Measurements from ENCODE around the gene SLC25A1.
"Not testable (repeated sequence)": the region's sequence is repeated elsewhere in the genome, so short reads cannot be mapped to it uniquely, and the experiment has no call there.

The SLC25A1 gene

GRCh38 chr22:19204640-19205039 is 26.1 kb upstream of the SLC25A1 start:
- DNase-seq: no peak

- no peak for DNase-seq
Observed at GRCh38 chr22:19203834-19204233, 25.3 kb upstream of the SLC25A1 start.

DNA sequence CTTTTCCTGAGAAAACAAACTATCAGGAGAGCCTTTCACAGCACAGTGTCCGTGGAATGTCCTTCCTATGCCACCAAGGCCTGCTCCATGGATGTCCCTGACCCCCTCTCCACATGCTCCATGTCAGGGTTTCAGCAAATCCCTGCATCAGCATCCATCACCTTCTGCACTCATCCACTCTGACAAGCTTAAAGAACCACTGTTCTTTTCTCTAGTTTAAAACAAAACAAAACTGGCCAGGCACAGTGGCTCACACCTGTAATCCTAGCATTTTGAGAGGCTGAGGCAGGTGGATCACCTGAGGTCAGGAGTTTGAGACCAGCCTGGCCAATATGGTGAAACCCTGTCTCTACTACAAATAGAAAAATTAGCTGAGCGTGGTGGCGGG is 24.3 kb upstream of the SLC25A1 start:
- not testable (repeated sequence) for DNase-seq

DNA sequence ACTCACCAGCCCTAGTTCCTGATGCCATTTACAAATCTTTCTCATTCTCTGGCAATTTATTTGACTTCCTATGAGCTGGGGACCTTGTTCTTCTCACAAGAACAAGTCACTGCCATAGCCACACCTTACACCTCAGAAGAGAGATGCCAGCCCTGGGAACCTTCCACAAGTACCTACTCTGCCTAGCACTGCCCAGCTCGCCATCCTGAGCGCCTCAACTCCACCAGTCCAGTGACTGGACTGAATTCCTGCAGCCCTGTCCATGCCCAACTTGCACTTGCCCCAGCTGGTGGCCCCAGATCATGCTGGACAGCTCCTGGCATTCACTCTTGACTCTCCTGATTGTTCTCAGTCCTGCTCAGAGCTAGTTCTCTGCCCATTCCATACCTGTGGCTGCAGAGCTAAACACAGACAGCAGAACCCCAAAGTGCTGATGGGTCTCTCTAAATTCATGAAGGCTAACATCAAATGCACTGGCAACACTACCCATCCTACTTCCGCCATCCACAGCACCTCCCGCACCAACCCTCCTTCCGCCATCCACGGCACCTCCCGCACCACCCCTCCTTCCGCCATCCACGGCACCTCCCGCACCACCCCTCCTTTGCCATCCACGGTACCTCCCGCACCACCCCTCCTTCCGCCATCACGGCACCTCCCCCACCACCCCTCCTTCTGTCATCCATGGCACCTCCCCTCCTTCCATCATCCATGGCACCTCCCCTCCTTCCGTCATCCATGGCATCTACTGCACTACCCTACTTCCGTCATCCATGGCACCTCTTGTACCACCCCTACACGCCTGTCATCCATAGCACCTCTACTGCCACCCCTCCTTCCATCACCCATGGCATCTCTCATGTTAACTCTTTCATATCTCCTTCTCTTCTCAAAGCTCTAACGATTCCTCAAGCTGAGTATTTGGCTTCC is 23.6 kb upstream of the SLC25A1 start:
- no peak for DNase-seq

DNA sequence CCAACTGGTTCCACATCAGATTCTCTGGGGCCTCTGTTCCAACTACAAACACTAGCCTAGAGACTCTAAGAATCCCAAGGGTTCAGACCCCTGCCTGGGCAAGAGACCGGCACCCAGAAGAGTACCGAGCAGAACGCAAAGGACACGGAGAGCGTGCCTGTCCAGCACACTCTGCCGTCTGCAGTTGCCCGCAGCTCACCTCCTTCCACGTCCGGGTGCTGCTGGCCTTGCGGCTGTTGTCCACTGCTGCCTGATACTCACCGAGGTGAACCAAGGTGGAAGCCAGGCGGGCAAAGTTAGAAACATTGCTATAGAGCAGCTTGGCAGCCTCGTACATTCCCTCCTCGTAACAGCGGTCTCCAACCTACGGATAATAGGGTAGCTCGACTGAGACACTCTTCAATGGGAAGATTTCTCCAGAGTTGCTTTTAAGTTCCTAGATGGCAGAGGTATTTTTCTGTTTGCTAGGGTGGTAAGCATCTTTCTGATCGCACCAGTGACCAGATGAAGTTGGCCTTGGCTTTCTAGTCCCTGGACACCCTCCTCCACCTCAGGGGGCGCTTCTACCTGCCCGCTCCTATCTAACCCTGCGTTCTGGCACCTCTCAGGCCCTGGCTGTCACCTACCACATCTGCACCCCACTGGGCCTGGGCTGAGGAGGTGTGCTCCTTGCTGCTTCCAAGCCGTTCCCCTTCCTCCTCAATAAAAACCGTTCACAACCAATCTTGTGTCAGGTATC is 22.8 kb upstream of the SLC25A1 start:
- DNase-seq: no peak

DNA sequence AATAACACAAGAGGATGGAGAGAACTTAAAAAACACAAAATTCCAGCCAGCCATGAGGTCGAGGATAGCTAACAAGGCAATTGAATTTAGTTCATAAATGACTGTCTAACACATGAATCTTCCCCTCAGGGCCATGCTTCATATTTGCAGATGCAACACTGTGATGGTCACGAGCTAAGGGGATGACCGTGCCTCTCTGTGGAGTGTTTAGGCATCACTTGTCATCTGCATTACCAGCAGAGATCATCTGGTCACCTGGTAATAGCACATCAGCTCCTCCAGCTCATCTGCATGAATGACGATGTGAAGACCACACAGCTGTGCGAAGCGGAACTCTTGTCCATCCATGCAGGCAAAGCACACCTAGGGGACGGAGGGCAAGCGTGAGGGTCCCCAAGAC is 20.9 kb upstream of the SLC25A1 start:
- no peak for DNase-seq

DNA sequence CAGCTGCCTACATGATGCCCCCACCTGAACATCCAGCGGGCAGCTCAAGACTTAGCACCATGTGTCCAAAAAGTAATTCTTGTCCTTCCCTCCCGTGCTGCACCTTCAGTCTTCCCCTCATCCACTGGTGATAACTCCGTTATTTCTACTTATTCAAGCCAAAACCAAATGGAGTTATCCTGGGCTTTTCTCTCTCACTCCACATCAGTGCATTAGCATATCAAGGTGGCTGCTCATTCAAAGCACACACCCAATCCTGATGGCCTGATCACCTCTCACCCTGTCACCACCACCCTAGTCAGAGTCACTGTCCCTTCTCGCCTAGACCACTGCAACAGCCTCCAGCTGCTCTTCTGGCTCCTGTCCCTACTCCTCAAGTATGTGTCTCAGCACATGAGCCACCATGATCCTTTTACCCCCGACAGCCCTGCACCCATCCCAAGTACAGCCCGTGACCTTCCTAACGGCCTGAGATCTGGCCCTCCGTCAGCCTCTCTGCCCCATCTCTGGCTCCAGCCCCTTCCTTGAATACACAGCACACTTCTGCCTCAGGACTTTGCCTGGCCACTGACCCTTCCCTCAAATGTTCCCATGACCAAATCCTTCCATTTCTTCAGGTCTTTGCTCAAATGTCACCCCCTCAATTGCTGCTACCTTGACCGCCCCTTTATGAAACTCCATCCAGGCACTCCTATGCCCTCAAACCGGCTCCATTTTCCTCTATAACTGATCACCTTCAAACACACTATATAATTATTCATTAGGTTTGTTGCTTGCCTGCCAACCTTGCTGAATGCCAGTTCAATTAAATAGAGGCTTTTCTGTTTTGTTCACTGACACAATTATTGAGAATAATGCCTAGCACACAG is 19.7 kb upstream of the SLC25A1 start:
- DNase-seq: no peak

DNA sequence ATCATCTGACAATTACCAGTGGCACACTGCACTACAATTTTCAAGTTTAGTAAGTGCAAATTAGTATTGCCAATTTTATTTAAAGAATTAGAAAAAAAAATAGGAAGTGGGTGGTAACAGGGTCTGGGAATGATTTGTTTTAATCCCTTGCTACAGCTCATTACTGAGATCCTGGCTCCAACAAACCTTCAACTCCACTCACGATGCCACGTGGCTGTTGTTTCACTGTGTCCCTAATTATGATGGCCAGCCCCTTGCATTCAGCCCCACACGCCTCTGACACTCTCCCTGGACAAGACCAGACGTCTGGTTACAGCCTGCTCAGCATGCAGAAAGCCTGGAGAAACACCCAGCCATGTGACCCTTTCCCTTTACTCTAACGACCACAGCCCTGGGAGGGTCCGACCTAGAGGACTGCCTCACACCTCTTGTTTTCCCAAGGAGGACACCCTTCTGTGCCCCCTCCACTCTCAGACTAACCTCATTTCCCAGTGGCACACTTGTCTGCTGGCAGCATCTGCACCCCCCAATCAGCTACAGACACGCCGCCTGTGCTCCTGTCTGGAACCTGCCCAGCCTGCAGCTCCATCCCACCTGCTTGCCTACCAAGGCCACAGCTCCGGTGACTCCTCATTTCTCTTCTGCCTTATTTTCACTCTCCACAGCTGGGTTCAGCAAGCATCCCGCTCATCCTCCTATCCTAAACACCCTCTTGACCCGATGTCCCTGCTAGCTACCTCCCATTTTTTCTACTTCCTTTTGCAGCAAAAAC is 18.5 kb upstream of the SLC25A1 start:
- no peak for DNase-seq

DNA sequence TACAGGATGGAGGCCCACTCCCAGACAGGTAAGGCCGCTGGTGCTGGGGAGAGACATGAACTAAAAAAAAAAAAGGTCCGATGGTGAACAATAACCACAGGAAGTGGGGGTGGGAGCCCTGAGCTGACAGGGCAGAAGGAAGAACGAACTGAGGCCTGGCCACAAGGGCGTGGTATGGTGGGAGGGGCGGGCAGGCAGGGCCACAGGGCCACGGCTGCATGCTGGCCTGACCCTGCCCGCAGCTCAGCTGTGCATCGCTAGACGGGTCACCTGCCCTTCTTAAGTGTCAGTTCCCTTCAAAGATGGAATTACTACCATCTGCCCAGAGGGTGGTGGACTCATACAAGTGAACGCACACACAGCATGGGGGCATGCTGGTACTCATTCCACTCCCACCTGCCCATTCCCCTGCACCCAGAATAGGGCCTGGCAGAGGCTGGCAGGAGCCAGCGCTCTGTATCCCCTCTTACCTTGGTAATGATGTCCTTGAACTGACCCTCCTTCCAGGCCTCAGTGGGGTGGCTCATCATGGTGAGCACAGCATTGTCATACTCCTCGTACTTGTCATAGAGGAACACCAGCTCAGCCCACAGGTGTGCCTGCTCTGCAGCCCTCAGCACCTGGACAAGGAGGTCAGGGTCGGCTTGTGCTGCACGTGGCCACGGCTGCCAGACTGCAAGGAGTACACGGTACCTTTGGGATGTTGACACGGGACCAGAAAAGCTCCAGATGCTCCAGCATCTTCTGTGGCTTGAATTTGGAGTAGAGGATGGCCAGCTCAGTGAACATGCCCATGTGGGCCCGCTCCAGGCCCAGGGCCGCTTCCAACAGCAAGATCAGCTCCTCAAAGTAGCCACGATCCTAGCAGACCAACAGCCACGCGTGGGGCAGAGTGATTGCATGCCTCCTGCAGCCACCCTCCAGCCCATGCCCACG is 17.5 kb upstream of the SLC25A1 start:
- DNase-seq: no peak

GRCh38 chr22:19194766-19195536 is 16.4 kb upstream of the SLC25A1 start:
- DNase-seq: no peak

- DNase-seq: no peak
Observed at GRCh38 chr22:19193879-19194278, 15.3 kb upstream of the SLC25A1 start.

GRCh38 chr22:19187716-19188563 is 9.4 kb upstream of the SLC25A1 start:
- DNase-seq: no peak

DNA sequence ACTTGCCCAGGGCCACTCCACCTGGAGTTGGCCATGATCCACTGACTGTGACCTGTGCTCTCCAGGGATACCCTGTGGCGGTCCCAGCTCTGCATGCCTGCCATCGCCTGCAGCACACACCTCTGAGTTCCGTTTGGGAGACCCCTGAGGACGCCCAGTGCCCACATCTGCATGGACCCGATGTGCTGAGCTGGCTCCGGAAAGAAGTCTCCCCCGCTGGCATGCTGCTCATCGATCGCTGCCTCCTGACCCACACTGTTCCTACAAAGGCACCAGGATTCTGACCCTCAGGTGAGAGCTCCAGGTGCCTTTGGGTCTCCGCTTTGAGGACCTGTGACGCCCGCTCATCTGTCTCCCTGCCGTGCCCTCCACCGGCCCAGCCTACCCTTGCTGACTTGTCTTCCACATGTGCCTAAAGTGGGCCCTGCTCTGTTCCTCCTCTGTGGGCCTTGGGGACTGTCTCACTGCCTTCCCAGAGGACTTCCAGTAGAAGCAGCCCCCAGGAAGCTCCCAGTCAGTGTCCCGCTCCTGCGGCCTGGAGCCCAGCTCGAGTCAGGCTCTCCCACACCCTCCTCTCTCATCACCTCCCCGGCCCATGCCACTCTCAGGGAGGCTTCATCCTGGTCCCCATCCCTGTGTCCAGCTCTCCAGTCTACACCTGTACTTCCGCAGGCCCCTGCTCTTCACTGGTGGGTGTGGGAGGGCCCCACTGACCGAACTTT is 5.9 kb upstream of the SLC25A1 start:
- DNase-seq: no peak

GRCh38 chr22:19183216-19183615 is 4.7 kb upstream of the SLC25A1 start:
- DNase-seq: no peak

GRCh38 chr22:19182472-19183157 is 4.1 kb upstream of the SLC25A1 start:
- DNase-seq: no peak

DNA sequence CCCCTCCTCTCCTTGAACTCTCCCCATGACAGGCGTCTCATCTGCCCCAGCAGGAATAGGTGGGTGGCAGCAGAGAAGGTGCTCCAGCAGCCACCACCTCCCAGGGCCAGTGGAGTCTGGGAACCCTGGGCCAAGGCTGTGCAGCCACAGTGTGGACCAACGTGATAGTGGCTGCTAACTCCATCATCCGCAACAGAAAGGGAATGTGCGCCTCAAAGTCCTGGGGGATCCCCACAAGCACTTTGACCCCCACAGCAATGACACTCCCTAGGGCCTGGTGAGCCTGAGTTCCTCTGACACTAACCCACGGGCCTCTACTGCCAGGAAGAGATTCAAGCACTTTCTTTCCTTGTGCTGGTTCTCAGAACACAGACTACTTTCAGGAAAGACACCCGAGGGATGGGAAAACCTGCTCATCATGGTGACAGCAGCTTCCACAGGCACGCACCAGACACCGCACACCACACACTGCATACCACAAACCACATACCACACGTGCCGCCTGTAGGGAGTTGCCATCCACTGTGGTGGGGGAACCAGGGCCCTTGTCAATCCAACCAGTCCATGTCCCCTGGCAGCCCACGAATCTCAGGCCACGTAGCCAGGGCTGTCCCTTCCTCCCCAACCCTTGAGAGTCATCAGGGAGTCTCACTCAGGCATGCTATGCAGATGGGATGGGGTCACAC is 3.4 kb upstream of the SLC25A1 start:
- no peak for DNase-seq

DNA sequence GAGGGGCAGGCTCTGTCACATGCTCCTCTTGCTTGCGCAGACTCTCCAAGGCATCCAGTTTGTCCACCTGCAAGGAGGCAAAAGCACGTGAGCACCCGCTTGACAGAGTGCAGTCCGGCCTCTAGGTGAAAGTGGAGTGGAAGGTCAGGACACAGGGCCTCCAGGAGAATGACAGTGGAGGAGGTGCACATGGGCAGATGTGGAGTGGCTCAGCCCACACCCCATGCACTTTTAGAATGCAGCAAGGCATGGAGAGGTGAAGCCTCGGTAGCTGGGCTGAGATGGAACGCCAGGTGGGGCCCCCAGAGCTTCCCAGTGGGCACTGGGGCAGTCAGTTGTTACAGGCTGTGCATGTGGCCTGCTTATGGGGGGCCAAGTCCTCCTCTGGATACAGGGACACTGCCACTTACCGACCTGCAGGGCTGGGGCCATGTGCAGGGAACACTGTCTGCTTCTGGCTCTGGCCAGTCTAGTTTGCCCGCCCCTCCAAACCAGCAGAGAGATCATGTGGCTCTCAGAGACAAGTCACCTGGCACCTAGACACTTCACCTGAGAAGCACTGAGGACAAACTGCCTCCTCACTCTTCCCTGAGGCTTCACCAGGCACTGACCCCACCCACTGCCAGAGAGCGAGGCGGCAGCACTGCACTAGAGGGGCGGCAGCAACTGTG is 2.3 kb upstream of the SLC25A1 start:
- no peak for DNase-seq

All from activated naive CD4-positive, alpha-beta T cell (primary cell).